ENCODE results near the gene PKD2L1. TPM values are rescaled to one million over a fixed set of nuclear protein-coding genes. Genes with fewer than 3 reads are reported as not detected.

Gene PKD2L1
- total and polyA plus RNA-seq, 4 donors, result 0.33 to 0.81 (median 0.50) TPM

- DNase-seq (ENCODE audit: low read depth in 4 of 6, low spot score in 6 of 6), result no peak
- Histone ChIP-seq H3K27ac (ENCODE audit: low read depth, low read length) (no peak overlapping the region), H3K27me3 (ENCODE audit: control insufficient read depth, insufficient read depth, low read length) (no peaks in the 10 kb centered on the region), H3K4me3 (ENCODE audit: low read depth, low read length) (no peak overlapping the region), H3K4me1 (ENCODE audit: control insufficient read depth, insufficient read depth, low read length) (peaks cover 4% of the 10 kb centered on the region), H3K9me3 (ENCODE audit: control insufficient read depth, insufficient read depth, low read length) (no peaks in the 10 kb centered on the region), H3K36me3 (ENCODE audit: control insufficient read depth, insufficient read depth, low read length) (peaks cover 62% of the 10 kb centered on the region)
- 96% methylated on average over 3 of the region's 4 CpGs for WGBS (ENCODE audit: insufficient coverage)
Observed at GRCh38 chr10:100357059-100357858, 27.2 kb upstream of the PKD2L1 start.

- Histone ChIP-seq H3K27me3 (ENCODE audit: control insufficient read depth, insufficient read depth, low read length) (no peaks in the 10 kb centered on the region), H3K27ac (ENCODE audit: low read depth, low read length) (no peak overlapping the region), H3K4me3 (ENCODE audit: low read depth, low read length) (no peak overlapping the region), H3K36me3 (ENCODE audit: control insufficient read depth, insufficient read depth, low read length) (peaks cover 69% of the 10 kb centered on the region), H3K9me3 (ENCODE audit: control insufficient read depth, insufficient read depth, low read length) (no peaks in the 10 kb centered on the region), H3K4me1 (ENCODE audit: control insufficient read depth, insufficient read depth, low read length) (peaks cover 8% of the 10 kb centered on the region)
- DNase-seq (ENCODE audit: low read depth in 4 of 6, low spot score in 6 of 6), result no peak
- WGBS (ENCODE audit: insufficient coverage), result 96% methylated on average over 7 of the region's 14 CpGs
Observed at GRCh38 chr10:100356067-100357017, 26.3 kb upstream of the PKD2L1 start.

- no peak for DNase-seq (ENCODE audit: low read depth in 4 of 6, low spot score in 6 of 6)
- peaks cover 63% of the 10 kb centered on the region for H3K36me3 ChIP-seq (ENCODE audit: control insufficient read depth, insufficient read depth, low read length)
- H3K4me1 ChIP-seq (ENCODE audit: control insufficient read depth, insufficient read depth, low read length), result peaks cover 15% of the 10 kb centered on the region
- WGBS (ENCODE audit: insufficient coverage), result 96% methylated on average over 4 of the region's 4 CpGs
- H3K4me3 ChIP-seq (ENCODE audit: low read depth, low read length), result no peak overlapping the region
- H3K27me3 ChIP-seq (ENCODE audit: control insufficient read depth, insufficient read depth, low read length), result no peaks in the 10 kb centered on the region
- H3K27ac ChIP-seq (ENCODE audit: low read depth, low read length), result no peak overlapping the region
- no peaks in the 10 kb centered on the region for H3K9me3 ChIP-seq (ENCODE audit: control insufficient read depth, insufficient read depth, low read length)
Observed at GRCh38 chr10:100355086-100355485, 25.1 kb upstream of the PKD2L1 start.

- H3K4me3 ChIP-seq (ENCODE audit: low read depth, low read length), result no peak overlapping the region
- no peaks in the 10 kb centered on the region for H3K27me3 ChIP-seq (ENCODE audit: control insufficient read depth, insufficient read depth, low read length)
- 93% methylated on average over 4 of the region's 6 CpGs for WGBS (ENCODE audit: insufficient coverage)
- peaks cover 20% of the 10 kb centered on the region for H3K4me1 ChIP-seq (ENCODE audit: control insufficient read depth, insufficient read depth, low read length)
- H3K27ac ChIP-seq (ENCODE audit: low read depth, low read length), result no peak overlapping the region
- no peaks in the 10 kb centered on the region for H3K9me3 ChIP-seq (ENCODE audit: control insufficient read depth, insufficient read depth, low read length)
- peaks cover 61% of the 10 kb centered on the region for H3K36me3 ChIP-seq (ENCODE audit: control insufficient read depth, insufficient read depth, low read length)
- DNase-seq (ENCODE audit: low read depth in 4 of 6, low spot score in 6 of 6), result no peak
Observed at GRCh38 chr10:100353770-100354485, 23.9 kb upstream of the PKD2L1 start.

GRCh38 chr10:100350914-100351485 lies 21.0 kb upstream of the PKD2L1 start:
- peak overlapping the region; percentile 6 for H3K4me3 ChIP-seq (ENCODE audit: low read depth, low read length)
- H3K27ac ChIP-seq (ENCODE audit: low read depth, low read length), result peak overlapping the region; percentile 17
- DNase-seq (ENCODE audit: low read depth in 4 of 6, low spot score in 6 of 6), result no peak
- peaks cover 44% of the 10 kb centered on the region for H3K36me3 ChIP-seq (ENCODE audit: control insufficient read depth, insufficient read depth, low read length)
- 11% methylated on average over 5 of the region's 5 CpGs for WGBS (ENCODE audit: insufficient coverage)
- peaks cover 32% of the 10 kb centered on the region for H3K4me1 ChIP-seq (ENCODE audit: control insufficient read depth, insufficient read depth, low read length)
- H3K27me3 ChIP-seq (ENCODE audit: control insufficient read depth, insufficient read depth, low read length), result no peaks in the 10 kb centered on the region
- no peaks in the 10 kb centered on the region for H3K9me3 ChIP-seq (ENCODE audit: control insufficient read depth, insufficient read depth, low read length)

GRCh38 chr10:100349672-100350071 lies 19.6 kb upstream of the PKD2L1 start:
- H3K27me3 ChIP-seq (ENCODE audit: control insufficient read depth, insufficient read depth, low read length), result no peaks in the 10 kb centered on the region
- peaks cover 37% of the 10 kb centered on the region for H3K4me1 ChIP-seq (ENCODE audit: control insufficient read depth, insufficient read depth, low read length)
- H3K4me3 ChIP-seq (ENCODE audit: low read depth, low read length), result peak overlapping the region; percentile 86
- WGBS (ENCODE audit: insufficient coverage), result 51% methylated on average over 3 of the region's 3 CpGs
- H3K27ac ChIP-seq (ENCODE audit: low read depth, low read length), result peak overlapping the region; percentile 27
- H3K36me3 ChIP-seq (ENCODE audit: control insufficient read depth, insufficient read depth, low read length), result peaks cover 34% of the 10 kb centered on the region
- no peaks in the 10 kb centered on the region for H3K9me3 ChIP-seq (ENCODE audit: control insufficient read depth, insufficient read depth, low read length)
- no peak for DNase-seq (ENCODE audit: low read depth in 4 of 6, low spot score in 6 of 6)

GRCh38 chr10:100349087-100349486 lies 19.1 kb upstream of the PKD2L1 start:
- WGBS (ENCODE audit: insufficient coverage), result 34% methylated on average over 5 of the region's 5 CpGs
- no peaks in the 10 kb centered on the region for H3K9me3 ChIP-seq (ENCODE audit: control insufficient read depth, insufficient read depth, low read length)
- peak overlapping the region; percentile 27 for H3K27ac ChIP-seq (ENCODE audit: low read depth, low read length)
- peaks cover 29% of the 10 kb centered on the region for H3K36me3 ChIP-seq (ENCODE audit: control insufficient read depth, insufficient read depth, low read length)
- DNase-seq (ENCODE audit: low read depth in 4 of 6, low spot score in 6 of 6), result no peak
- peaks cover 37% of the 10 kb centered on the region for H3K4me1 ChIP-seq (ENCODE audit: control insufficient read depth, insufficient read depth, low read length)
- no peaks in the 10 kb centered on the region for H3K27me3 ChIP-seq (ENCODE audit: control insufficient read depth, insufficient read depth, low read length)
- H3K4me3 ChIP-seq (ENCODE audit: low read depth, low read length), result peak overlapping the region; percentile 86

- H3K4me1 ChIP-seq (ENCODE audit: control insufficient read depth, insufficient read depth, low read length), result peaks cover 37% of the 10 kb centered on the region
- H3K27me3 ChIP-seq (ENCODE audit: control insufficient read depth, insufficient read depth, low read length), result no peaks in the 10 kb centered on the region
- H3K36me3 ChIP-seq (ENCODE audit: control insufficient read depth, insufficient read depth, low read length), result peaks cover 22% of the 10 kb centered on the region
- no peak for DNase-seq (ENCODE audit: low read depth in 4 of 6, low spot score in 6 of 6)
- peak overlapping the region; percentile 86 for H3K4me3 ChIP-seq (ENCODE audit: low read depth, low read length)
- peak overlapping the region; percentile 57 for H3K27ac ChIP-seq (ENCODE audit: low read depth, low read length)
- no peaks in the 10 kb centered on the region for H3K9me3 ChIP-seq (ENCODE audit: control insufficient read depth, insufficient read depth, low read length)
- WGBS (ENCODE audit: insufficient coverage), result 24% methylated on average over 3 of the region's 3 CpGs
Observed at GRCh38 chr10:100348389-100348927, 18.4 kb upstream of the PKD2L1 start.

All from spinal cord (tissue), 10 donors.